NCI-H748 (cell line): ENCODE results near the gene FGF11.
A peak's percentile ranks its signal among the peaks of the same experiment; 100 is the strongest.
"Not testable (repeated sequence)": the region's sequence is repeated elsewhere in the genome, so short reads cannot be mapped to it uniquely, and the experiment has no call there.

Source experiments
- DNase-seq: peaks from one replicate; lab custom pipeline; 2025; ENCODE audit not compliant: unreplicated experiment; lab: John Stamatoyannopoulos, UW

The FGF11 gene

GRCh38 chr17:7478276-7479212, 39.2 kb downstream of the FGF11 start:
- peak; percentile 59 for DNase-seq

- DNase-seq, result peak; percentile 72
These were observed 40.1 kb downstream of the FGF11 start, which contains the start of gene ZBTB4 for GRCh38 chr17:7479213-7480088. ZBTB4 (minus strand) TSS chr17:7479631; CDS start chr17:7466801, 12,830 bp downstream.

DNA sequence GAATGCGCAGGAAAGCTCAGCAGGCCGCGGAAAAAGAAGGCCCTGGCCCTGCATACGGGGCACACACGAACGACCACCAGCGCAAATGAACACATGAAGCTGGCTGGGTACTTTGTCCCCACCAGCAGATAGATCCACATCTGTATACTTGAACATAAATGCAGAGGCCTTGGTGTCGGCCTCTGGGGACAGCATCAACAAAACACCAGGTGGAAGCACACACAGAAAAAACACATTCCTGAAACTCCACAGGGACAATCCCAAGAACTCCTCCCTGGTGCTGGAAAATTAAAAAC, 40.7 kb downstream of the FGF11 start:
- DNase-seq, result no peak

- not testable (repeated sequence) for DNase-seq
These were observed 42.0 kb downstream of the FGF11 start, which contains the start of gene SLC35G6 for GRCh38 chr17:7481275-7481674. SLC35G6 (plus strand) TSS chr17:7481446; CDS start chr17:7481517, 71 bp downstream.

- not testable (repeated sequence) for DNase-seq
These were observed 42.8 kb downstream of the FGF11 start for GRCh38 chr17:7481842-7482741.

DNA sequence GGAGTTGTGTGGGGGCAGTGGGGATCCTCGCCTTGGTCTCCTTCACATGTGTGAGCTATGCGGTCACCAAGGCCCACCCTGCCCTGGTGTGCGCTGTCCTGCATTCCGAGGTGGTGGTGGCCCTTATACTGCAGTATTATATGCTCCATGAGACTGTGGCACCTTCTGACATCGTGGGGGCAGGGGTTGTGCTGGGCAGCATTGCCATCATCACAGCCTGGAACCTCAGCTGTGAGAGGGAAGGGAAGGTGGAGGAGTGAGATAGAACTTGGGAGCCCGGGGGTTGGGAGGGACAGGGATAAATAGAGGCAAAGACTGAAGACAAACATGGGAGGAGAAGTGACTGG, 43.4 kb downstream of the FGF11 start:
- DNase-seq, result not testable (repeated sequence)

GRCh38 chr17:7483255-7484066, 44.1 kb downstream of the FGF11 start:
- DNase-seq, result peak; percentile 98

GRCh38 chr17:7484067-7484918, 45.0 kb downstream of the FGF11 start, which contains the start of gene POLR2A:
POLR2A (plus strand) TSS chr17:7484366.
- DNase-seq, result peak; percentile 98

DNA sequence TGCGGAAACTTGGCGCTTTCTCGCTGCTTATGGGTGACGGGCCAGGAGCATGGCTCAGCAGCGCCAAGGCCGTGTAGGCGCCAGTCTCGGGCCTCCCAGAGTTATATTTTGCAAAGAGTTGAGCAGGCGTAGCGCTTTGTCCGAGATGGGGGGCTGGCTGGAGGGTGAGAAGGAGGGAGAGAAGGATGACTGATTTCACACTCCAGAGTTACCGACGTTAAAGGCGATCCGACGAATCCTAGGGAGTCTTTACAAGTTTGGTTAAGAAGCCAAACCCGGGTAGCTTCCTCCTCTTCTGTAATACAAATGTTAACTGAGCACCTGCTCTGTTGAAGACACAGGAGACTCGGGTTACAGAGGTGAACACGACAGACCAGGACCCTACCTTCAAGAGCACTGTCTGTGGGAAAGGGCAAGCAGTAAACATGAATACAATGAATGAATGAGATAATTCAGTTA, 45.6 kb downstream of the FGF11 start:
- peak; percentile 78 for DNase-seq

DNA sequence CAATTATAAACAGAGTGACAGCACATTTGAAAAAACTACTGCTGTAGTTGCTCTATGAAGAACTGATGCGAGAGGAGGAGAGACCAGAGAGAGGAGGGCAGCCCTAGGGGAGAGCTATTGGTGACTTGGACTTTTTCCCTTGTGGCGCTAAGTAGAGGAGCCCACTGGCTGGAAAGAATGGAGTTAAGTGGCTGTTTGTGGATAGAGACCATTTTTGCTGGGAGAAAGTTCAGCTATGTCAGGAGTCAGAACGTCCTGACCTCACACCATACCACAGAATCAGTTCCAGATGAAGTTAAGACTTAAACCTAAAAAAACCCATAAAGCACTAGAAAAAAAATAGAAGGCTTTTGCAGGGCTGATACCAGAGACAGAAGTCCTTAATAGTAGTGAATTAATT, 46.9 kb downstream of the FGF11 start:
- no peak for DNase-seq

DNA sequence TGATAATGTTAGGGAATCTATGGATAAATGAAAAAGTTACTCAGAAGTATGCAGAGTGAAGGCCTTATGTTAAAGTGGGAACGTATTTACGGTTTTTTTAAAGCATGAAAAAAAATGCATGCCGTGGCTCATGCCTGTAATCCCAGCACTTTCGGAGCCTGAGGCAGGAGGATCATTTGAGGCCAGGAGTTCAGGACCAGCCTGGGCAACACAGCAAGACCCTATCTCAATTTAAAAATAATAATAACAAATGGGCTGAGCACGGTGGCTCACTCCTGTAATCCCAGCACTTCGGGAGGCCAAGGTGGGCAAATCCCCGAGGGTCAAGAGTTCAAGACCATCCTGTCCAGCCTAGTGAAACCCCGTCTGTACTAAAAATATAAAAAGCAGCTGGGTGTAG, 50.8 kb downstream of the FGF11 start:
- no peak for DNase-seq

DNA sequence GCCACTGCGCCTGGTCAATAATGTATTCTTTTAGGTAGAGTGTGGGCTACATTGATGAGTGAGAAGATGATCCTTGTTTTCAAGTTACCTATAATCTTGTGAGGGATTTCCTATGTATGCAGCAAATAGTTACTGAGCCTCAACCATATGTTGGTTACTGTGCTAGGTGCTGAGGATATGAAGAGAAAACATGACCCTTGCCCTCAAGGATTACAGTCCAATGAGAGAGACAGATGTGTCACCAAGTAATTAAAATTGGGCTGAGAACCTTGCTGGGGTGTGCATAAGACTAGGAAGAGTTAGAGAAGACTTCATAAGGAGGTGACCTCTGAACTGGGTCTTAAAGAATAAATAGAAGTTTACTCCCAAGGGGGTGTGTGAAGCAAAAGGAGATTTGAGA, 52.3 kb downstream of the FGF11 start:
- DNase-seq, result no peak

DNA sequence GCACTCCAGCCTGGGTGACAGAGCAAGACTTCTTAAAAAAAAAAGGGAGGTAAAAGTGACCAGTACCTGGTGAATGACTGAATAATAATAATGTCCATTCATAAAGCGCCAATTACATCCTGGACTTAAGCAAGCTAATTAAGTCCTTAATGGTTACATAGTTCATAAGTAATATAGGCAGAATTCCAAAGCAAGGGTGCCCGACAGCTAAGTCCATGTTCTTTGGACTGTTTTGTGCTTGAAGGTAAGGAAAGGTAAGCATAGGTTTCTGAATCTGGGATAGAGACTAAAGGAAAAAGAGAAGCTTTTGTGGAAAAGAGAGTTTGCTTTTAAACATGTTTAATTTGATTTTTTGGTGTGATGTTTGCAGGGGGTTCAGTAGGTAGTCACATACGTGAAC, 54.6 kb downstream of the FGF11 start:
- DNase-seq, result no peak
